HCT116 (cell line): ENCODE measurements around the gene SETD3. TPM values are rescaled to one million over a fixed set of nuclear protein-coding genes. Genes with fewer than 3 reads are reported as not detected.

ENCODE experiments used
- ATAC-seq: fragments of 200-7000 bp; cut with Tn5 transposase; 2 replicates; pipeline ENCODE4 v1.9.1; 2020; ENCODE audit warnings: mild to moderate bottlenecking, moderate library complexity
- BruUV-seq: library from RNA; stranded (reverse); fragments of 400-500 nt; replicated peaks from 2 replicates; lab custom pipeline; 2021; lab: Mats Ljungman, UMichigan
- CTCF ChIA-PET: fragments of 300-600 bp; sonication (Branson Sonifier 250); formaldehyde crosslinking; loops from one replicate; lab custom pipeline; 2021; ENCODE audit warnings: antibody characterized with exemption; lab: Charles Lee
- POLR2A ChIA-PET: fragments of 300-600, 350-600 bp; sonication (Branson Sonifier 250); formaldehyde crosslinking; loops from one replicate; lab custom pipeline; 2021; ENCODE audit warnings: antibody characterized with exemption; lab: Charles Lee
- RAD21 ChIA-PET, 2 experiments: fragments of 300-600 bp; sonication (Branson Sonifier 250); formaldehyde crosslinking; loops; one replicate each; lab custom pipeline; 2023; ENCODE audit warnings: low total read pairs in 2 of 2; ENCODE audit not compliant: uncharacterized antibody in 2 of 2, unreplicated experiment in 2 of 2, low non-redundant PET in 1 of 2; lab: Charles Lee
- DNase-seq: peaks from one replicate; pipeline ENCODE4 v3.0.0-alpha.2; 2010; ENCODE audit warnings: low read depth, low spot score
- H2AFZ ChIP-seq: fragments of 200-600 bp; shearing (Covaris generic), sonication (generic); 2 replicates; pipeline ENCODE4 v1.6.1; 2017; ENCODE audit warnings: low read depth, mixed run types, mixed read lengths, antibody characterized with exemption, low read length; ENCODE audit not compliant: poor library complexity, severe bottlenecking
- H3K27ac ChIP-seq: 2 replicates; pipeline ENCODE4 v1.5.1; 2012; ENCODE audit warnings: low read depth, low read length
- H3K27me3 ChIP-seq: fragments of 200-600 bp; sonication (generic); 2 replicates; pipeline ENCODE4 v1.6.1; 2016; ENCODE audit warnings: mixed run types, low read length, mixed read lengths; ENCODE audit not compliant: insufficient read depth
- H3K36me3 ChIP-seq, 2 experiments: fragments of 200-500 bp in 1 of 2; fragments of 200-600 bp in 1 of 2; sonication (Bioruptor generic) in 1 of 2; sonication (generic) in 1 of 2; 2 replicates each; pipeline versions ENCODE4 v1.5.1 to v1.6.1; 2014 to 2016; ENCODE audit warnings: low read length in 2 of 2, inconsistent platforms in 1 of 2, mixed read lengths in 1 of 2, mixed run types in 1 of 2; ENCODE audit not compliant: insufficient read depth in 2 of 2, control insufficient read depth in 1 of 2
- H3K4me1 ChIP-seq, 2 experiments: fragments of 200-600 bp in 1 of 2; sonication (generic) in 1 of 2; 2 replicates each; pipeline versions ENCODE4 v1.5.1 to v1.6.1; 2012 to 2017; ENCODE audit warnings: low read length in 2 of 2, inconsistent platforms in 1 of 2, mild to moderate bottlenecking in 1 of 2, mixed read lengths in 1 of 2, mixed run types in 1 of 2, moderate library complexity in 1 of 2; ENCODE audit not compliant: insufficient read depth in 2 of 2, control insufficient read depth in 1 of 2
- H3K4me2 ChIP-seq: fragments of 200-600 bp; sonication (generic); 2 replicates; pipeline ENCODE4 v1.6.1; 2017; ENCODE audit warnings: mixed run types, low read length, mixed read lengths
- H3K4me3 ChIP-seq, 2 experiments: fragments of 200-600 bp in 1 of 2; sonication (generic) in 1 of 2; replicated peaks in 1 of 2; 2 replicates each; pipeline ENCODE4 v1.5.1; 2011 to 2016; ENCODE audit warnings: low read length in 2 of 2, control low read depth in 1 of 2, low read depth in 1 of 2, mild to moderate bottlenecking in 1 of 2, mixed read lengths in 1 of 2, mixed run types in 1 of 2
- H3K79me2 ChIP-seq: fragments of 200-600 bp; sonication (generic); 2 replicates; pipeline ENCODE4 v1.6.1; 2017; ENCODE audit warnings: mild to moderate bottlenecking, mixed run types, low read length, moderate library complexity, mixed read lengths; ENCODE audit not compliant: insufficient read depth
- H3K9ac ChIP-seq: fragments of 200-600 bp; sonication (generic); 2 replicates; pipeline ENCODE4 v1.6.1; 2016; ENCODE audit warnings: low read length, mixed read lengths
- H3K9me2 ChIP-seq: fragments of 200-600 bp; sonication (generic), shearing (Covaris generic); 2 replicates; pipeline ENCODE4 v1.6.1; 2017; ENCODE audit warnings: mixed run types, mild to moderate bottlenecking, moderate library complexity; ENCODE audit not compliant: insufficient read depth
- H3K9me3 ChIP-seq, 2 experiments: fragments of 200-500 bp in 1 of 2; fragments of 200-600 bp in 1 of 2; sonication (Bioruptor generic) in 1 of 2; sonication (generic) in 1 of 2; 2 replicates each; pipeline ENCODE4 v1.6.1; 2014 to 2017; ENCODE audit warnings: low read length in 2 of 2, mixed read lengths in 2 of 2, inconsistent platforms in 1 of 2, low read depth in 1 of 2, mild to moderate bottlenecking in 1 of 2, mixed run types in 1 of 2, moderate library complexity in 1 of 2; ENCODE audit not compliant: control insufficient read depth in 1 of 2, insufficient read depth in 1 of 2
- H4K20me1 ChIP-seq: fragments of 200-600 bp; sonication (generic), shearing (Covaris generic); 2 replicates; pipeline ENCODE4 v1.6.1; 2017; ENCODE audit warnings: mixed run types, mild to moderate bottlenecking, moderate library complexity; ENCODE audit not compliant: insufficient read depth
- CBX3 ChIP-seq: IDR thresholded peaks from 2 replicates; pipeline ENCODE4 v1.6.1; 2012; ENCODE audit warnings: low read depth
- CTCF ChIP-seq, 3 experiments: fragments of 200-600 bp in 1 of 3; sonication (generic) in 1 of 3; IDR thresholded peaks in 2 of 3; conservative IDR thresholded peaks in 1 of 3; 2 replicates each; pipeline ENCODE4 v1.5.1; 2012 to 2017; ENCODE audit warnings: low read depth in 2 of 3, low read length in 2 of 3, antibody characterized with exemption in 1 of 3, borderline replicate concordance in 1 of 3, control low read depth in 1 of 3, mild to moderate bottlenecking in 1 of 3, mixed read lengths in 1 of 3, mixed run types in 1 of 3, moderate library complexity in 1 of 3; ENCODE audit not compliant: insufficient read depth in 1 of 3
- EGR1 ChIP-seq: IDR thresholded peaks from 2 replicates; pipeline ENCODE4 v1.6.1; 2012; ENCODE audit warnings: low read depth
- ELF1 ChIP-seq: IDR thresholded peaks from 2 replicates; pipeline ENCODE4 v1.6.1; 2012; ENCODE audit warnings: low read depth, borderline replicate concordance
- EZH2 ChIP-seq: fragments of 200-600 bp; sonication (generic); IDR thresholded peaks from 2 replicates; pipeline ENCODE4 v1.6.1; 2017; ENCODE audit warnings: antibody characterized with exemption, mixed run types
- EZH2phosphoT487 ChIP-seq: fragments of 200-600 bp; IDR thresholded peaks from 2 replicates; pipeline ENCODE4 v1.6.1; 2018; ENCODE audit warnings: antibody characterized with exemption, borderline replicate concordance
- FOSL1 ChIP-seq: IDR thresholded peaks from 2 replicates; pipeline ENCODE4 v1.6.1; 2012; ENCODE audit warnings: low read depth
- MAX ChIP-seq: IDR thresholded peaks from 2 replicates; pipeline ENCODE4 v1.6.1; 2012
- SP1 ChIP-seq: IDR thresholded peaks from 2 replicates; pipeline ENCODE4 v1.6.1; 2012; ENCODE audit warnings: low read depth
- TCF7L2 ChIP-seq: IDR thresholded peaks from 2 replicates; pipeline ENCODE4 v1.7.0; 2011; ENCODE audit warnings: borderline replicate concordance, inconsistent platforms; ENCODE audit not compliant: insufficient read depth, insufficient read length; ENCODE audit errors: extremely low read depth
- YY1 ChIP-seq: IDR thresholded peaks from 2 replicates; pipeline ENCODE4 v1.6.1; 2011; ENCODE audit warnings: low read length, low read depth, moderate library complexity, mild to moderate bottlenecking; ENCODE audit not compliant: insufficient replicate concordance; ENCODE audit errors: extremely low read depth
- ZBTB33 ChIP-seq: IDR thresholded peaks from 2 replicates; pipeline ENCODE4 v1.6.1; 2011; ENCODE audit warnings: mild to moderate bottlenecking, low read length, moderate library complexity; ENCODE audit not compliant: insufficient replicate concordance; ENCODE audit errors: extremely low read depth
- ZFX ChIP-seq: fragments of 450-650 bp; IDR thresholded peaks from 2 replicates; pipeline ENCODE4 v1.6.1; 2017
- intact Hi-C: fragments of 100-400 bp; cut with micrococcal nuclease; formaldehyde crosslinking; loops from 2 replicates; pipeline ENCODE4 v1.10.0; 2022
- total RNA-seq: library from RNA; stranded (reverse); gene quantifications from one replicate; pipeline ENCODE4 v1.2.1, GENCODE V29; 2021; ENCODE audit not compliant: unreplicated experiment

The SETD3 gene
- total RNA-seq, 1 experiment from 2014 or later, result 46.6 TPM

GRCh38 chr14:99522457-99522891, 41.8 kb upstream of the SETD3 start (continued):
- TF ChIP-seq ZBTB33, result no peak
- no peak for TF ChIP-seq FOSL1
- TF ChIP-seq ZFX, result no peak
- TF ChIP-seq EGR1, result no peak
- no peak for TF ChIP-seq TCF7L2
- no peak for TF ChIP-seq ELF1
- no peak for TF ChIP-seq EZH2
- TF ChIP-seq SP1, result no peak
- TF ChIP-seq CBX3, result no peak
- no peak for TF ChIP-seq YY1
- TF ChIP-seq, all 23 proteins: peak for 0

GRCh38 chr14:99522025-99522401, 41.4 kb upstream of the SETD3 start:
- no peak overlapping the region for H3K4me2 ChIP-seq
- H3K4me1 ChIP-seq, result peaks cover 0 to 6% of the 10 kb centered on the region in 2 experiments; a peak in 2 of 4 replicates
- TF ChIP-seq FOSL1 (no peak), ZFX (no peak), CBX3 (no peak), EZH2phosphoT487 (no peak), MAX (no peak), CTCF (IDR thresholded peaks at IDR 0.05 in 2 of 3, conservative IDR thresholded peaks at IDR 0.05 in 1 of 3; ENCODE audit: borderline replicate concordance in 1 of 3, insufficient read depth in 1 of 3, low read depth in 2 of 3, low read length in 2 of 3) (no peak), TCF7L2 (no peak)
- POLR2A ChIA-PET, result no interaction called here
- BruUV-seq, result no TSS peak
- H3K9me2 ChIP-seq, result no peaks in the 10 kb centered on the region
- no peaks in the 10 kb centered on the region for H4K20me1 ChIP-seq
- intact Hi-C loops, result loop anchor here (10.0 kb wide), 1 partner anchor 423 kb away; no protein-coding TSS in a partner anchor
- ATAC-seq (no peak), DNase-seq (no peak)
- no peaks in the 10 kb centered on the region for H3K9me3 ChIP-seq
- no peaks in the 10 kb centered on the region for H3K27me3 ChIP-seq
- CTCF ChIA-PET, result interaction anchor here (1.2 kb wide), 1 partner anchor 162 kb away, joined by 3 read pairs; the partner anchor contains the start of gene CYP46A1
- no peak overlapping the region for H3K9ac ChIP-seq
- H3K4me3 ChIP-seq, result no peak overlapping the region
- H3K27ac ChIP-seq, result no peak overlapping the region
- no peaks in the 10 kb centered on the region for H3K36me3 ChIP-seq
- H3K79me2 ChIP-seq, result peaks cover 7% of the 10 kb centered on the region; the same call in 1 of the 2 replicates
- RAD21 ChIA-PET, result no interaction called here
- H2AFZ ChIP-seq, result no peak overlapping the region
